Eye (tissue), 1 donor: ENCODE results near the gene ACTN1.

Experiments
- DNase-seq: peaks from one replicate; pipeline ENCODE4 v3.0.0-alpha.2; 2015

Gene ACTN1

DNA sequence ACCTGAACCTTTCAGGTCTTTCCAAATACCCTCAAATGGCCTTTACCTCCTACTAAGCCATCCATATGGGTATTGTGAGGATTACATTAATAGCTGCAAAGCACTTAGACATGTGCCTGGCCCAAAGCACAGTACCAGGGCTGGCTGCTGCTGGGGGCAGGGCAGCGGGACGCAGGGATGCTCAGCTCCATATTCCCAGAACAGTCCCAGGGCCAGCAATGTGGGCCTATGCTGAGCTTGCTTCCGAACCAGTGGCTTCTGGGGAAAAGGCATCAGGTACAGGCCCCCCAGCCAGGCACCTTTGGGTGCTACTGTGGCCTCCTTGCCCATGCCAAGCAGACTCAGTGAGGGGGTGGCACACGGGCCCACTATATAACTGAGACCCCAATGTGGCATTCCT is 10.4 kb downstream of the ACTN1 start:
- DNase-seq = no peak

- no peak for DNase-seq
Measured at GRCh38 chr14:68968051-68968450, 11.1 kb downstream of the ACTN1 start.

- DNase-seq = no peak
Measured at GRCh38 chr14:68967459-68967940, 11.6 kb downstream of the ACTN1 start.

- no peak for DNase-seq
Measured at GRCh38 chr14:68966872-68967301, 12.2 kb downstream of the ACTN1 start.

DNA sequence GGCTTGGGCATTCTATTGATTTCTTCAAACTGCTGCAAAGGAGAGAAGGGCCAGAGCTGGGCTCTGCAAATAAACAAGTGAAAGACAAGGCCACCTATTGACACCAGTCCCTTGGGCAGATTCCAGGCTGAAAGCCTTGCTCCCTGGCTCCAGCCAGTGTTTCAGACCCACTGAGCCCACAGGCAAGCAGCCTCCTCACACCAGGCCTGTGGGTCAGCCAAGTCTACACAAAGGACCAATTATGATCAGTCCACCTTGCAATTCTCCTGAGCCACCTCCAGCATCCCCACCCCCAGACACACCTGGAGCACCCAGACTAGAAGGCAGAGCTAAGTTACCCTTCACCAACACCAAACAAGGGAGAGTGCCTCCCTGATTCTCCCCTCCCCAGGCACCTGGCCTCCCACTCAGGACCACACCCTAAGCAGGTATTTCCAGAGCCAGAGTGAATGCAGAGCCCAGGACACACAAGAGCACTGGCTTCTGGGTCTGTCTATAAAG is 13.8 kb downstream of the ACTN1 start:
- no peak for DNase-seq

- peak; percentile 59 for DNase-seq
Measured at GRCh38 chr14:68964300-68965093, 14.6 kb downstream of the ACTN1 start.

DNA sequence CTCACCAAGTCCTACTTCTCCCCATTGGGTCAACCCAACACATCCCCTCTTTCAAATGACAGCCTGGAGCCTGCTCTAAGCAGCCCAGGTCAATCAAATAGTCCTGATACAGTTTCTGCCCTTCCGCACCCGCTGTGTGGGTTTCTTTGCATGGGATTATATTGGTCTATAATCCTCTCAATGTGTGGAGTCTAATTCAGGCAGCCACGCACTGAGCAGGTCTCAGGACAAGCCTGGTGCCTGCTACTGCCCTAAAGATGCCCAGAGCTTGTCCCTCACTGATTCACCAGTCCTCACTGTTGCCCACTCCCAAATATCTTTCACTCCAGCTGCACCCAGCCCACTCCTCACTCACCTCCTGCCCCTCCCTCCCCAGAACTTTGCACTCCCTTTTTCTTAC is 16.4 kb downstream of the ACTN1 start:
- DNase-seq = no peak

GRCh38 chr14:68961781-68962584 is 17.1 kb downstream of the ACTN1 start:
- DNase-seq = peak; percentile 45

DNA sequence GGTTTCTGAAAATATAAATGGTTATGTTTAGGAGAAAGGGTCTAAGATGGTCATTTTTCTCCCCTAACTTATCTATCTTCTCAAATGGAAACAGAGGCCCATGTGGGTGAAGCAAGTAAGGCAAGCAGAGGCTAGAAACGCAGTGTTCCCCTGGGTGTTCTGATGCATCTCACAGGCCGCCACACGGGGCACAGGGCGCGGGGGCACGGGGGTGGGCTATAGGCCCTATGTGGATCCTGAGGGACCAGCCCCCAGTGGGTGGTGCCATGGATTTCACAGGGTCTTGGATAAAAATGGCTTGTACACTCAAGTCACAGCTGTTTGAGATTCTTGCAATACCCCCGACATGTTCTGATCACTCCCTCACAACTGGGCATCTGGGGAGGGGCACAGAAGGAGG is 17.7 kb downstream of the ACTN1 start:
- DNase-seq = no peak

DNA sequence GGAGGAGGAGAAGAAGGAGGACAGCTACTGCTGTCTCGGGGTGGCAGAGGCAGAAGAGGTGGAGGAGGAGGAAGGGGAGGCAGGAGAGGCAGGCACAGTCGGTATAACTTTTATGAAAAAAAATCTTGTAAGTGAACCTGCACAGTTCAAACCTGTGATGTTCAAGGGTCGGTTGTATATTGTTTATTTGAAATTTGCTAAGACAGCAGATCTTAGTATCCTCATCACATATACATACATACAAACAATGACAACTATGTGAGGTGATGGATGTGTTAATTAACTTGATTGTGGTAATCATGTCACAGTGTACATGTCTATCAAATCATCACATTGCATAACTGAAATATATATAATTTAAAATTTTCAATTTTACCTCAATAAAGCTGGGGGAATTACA is 19.0 kb downstream of the ACTN1 start:
- DNase-seq = no peak

GRCh38 chr14:68959035-68959434 is 20.1 kb downstream of the ACTN1 start:
- no peak for DNase-seq

DNA sequence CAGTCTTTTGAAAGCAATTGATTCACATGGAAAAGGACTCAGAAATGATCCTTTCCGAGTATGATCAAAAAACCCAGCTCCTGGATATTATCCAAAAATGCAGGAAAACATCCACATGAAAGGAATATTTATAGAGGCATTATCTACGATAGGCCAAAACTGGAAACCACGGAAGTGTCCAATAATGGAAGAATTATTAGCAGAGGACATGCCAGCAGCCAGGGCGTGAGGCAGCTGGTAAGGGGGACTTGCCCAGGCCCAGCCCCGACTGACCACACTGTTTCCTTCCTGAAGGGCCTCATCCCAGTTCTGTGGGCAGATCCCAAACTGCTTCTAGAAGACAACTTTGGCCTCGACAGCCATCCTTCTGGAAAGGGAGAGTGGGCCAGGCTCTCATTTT is 20.5 kb downstream of the ACTN1 start:
- DNase-seq = no peak

DNA sequence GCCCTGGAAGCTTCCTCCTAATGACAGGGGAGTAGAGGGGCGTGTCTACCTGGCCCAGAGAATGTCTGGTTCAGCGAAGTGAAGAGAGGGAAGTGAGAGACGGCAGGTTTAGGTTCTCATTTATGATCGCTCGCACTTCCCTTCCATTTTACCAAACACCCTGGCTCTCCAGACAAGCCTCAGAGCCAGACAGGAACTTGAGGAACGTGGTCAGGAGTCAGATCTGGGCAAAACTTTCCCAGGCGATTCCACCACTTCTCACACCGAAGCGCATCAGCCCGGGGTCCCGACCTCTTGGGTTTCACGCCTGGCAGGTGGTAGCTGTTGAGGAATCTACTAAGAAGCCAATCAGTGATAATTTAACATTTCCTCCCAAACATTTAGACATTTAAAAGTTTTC is 21.3 kb downstream of the ACTN1 start:
- DNase-seq = no peak

DNA sequence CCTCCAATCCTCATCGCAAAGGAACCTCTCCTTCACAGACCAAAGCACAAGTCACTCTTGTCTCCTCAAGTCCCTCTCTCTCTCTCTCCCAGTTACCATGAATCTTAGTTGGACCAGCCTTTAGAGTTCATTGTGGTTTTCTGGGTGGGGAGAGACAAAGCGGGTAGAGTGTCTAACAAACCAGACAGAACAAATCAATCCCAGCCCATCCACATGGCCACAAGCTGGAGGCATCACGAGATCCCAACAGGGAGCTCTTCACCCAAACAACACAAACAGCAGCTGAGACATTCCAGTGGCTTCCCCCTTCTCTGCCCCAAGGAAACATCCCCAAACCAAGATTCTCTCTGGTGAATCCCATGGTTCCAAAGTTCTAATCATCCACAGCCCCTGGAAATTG is 22.4 kb downstream of the ACTN1 start:
- DNase-seq = no peak

DNA sequence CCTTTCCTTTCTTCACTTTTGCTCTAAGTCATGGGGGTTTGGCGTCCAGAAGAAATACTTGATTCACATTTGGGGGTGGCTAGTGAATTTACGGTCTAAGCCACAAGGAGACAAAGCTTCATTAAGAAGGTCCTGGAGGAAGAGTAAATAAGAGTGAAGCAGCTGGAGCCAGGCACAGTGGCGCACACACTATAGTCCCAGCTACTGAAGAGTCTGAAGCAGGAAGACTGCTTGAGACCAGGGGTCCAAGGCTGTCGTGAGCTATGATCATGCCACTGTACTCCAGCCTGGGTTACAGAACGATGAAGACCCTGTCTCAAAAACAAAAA is 23.3 kb downstream of the ACTN1 start:
- DNase-seq = no peak

DNA sequence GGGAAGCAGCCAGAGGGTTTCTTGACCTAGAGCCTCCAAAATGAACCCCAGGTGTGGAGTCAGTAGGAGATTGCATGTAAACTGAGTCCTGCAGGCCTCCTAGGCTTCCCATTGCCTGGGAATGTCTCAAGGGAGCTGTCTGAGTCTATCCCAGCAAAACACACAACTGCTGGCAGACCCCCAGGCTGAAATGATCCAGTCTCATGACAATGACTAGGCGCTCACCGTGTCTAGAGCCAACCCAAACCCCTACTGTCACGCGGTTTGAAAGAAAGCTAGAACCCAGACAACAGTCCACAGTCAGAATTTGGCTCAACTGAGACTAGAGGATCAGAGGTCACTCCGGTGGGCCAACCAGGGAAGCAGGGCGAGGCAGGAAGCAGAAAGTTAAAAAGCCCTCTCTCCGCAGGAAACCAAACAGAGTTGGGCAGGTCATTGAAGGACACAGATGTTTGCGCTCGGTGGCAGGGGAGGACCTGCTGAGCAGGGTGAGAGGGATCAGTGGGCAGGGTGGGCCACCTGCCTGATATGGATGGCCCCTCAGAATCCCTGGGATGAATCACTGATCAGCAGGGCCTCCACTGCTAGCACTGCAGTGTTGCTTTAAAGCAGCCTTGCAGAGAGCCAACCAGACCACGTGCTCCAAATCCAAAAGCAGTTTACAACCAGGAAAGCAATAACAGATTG is 23.8 kb downstream of the ACTN1 start:
- DNase-seq = peak; percentile 14

DNA sequence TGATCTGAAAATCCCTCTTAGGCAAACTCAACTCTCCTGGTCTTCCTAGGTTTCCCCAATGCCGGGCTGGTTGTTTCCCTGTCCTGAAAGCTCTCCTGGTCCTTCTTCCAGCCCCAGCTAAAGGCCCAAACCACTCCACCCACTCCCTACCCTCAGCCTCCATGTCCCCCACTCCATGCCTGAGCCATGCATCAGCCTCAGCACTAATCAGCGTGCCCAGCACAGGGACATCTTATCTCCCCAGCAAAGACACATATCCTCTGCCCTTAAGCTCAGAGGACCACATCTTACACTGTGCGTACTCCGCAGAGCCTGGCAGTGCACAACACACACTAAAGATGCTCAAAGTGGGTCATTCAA is 25.9 kb downstream of the ACTN1 start:
- no peak for DNase-seq

GRCh38 chr14:68952531-68953195 is 26.4 kb downstream of the ACTN1 start:
- DNase-seq = peak; percentile 80

DNA sequence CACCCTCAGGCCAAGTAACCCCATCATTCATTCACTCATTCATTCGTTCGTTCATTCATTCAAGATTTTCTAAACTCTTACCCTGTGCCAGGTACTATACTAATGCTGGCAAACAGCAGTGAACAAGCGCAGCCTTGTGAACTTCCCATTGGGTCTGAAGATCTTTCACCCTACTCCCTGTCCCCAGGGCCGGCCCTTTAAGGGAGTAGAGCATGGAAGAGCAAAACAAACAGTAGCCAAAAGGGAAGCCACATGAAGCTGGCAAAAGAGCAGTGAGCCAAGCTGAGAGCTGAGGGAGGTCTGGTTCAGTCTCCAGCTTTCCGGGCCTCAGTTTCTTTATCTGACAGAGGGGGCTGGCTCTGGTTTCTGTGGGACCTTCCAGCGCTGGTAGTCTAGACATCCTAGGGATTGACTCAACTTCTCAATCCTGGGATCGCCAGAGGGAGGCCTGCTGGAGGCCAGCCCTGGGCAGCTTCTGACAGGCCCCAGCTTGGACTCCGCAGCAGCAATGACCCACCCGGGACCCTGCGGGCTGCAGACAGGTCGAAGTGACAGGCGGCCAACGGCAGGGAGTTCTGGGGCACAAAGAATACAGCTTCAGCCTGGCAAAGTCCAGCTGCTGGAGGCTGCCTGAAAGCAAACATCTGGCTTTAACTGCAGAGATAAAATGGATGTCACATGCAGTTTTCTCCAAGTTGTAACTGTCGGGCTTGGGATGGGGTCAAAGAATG is 27.1 kb downstream of the ACTN1 start:
- DNase-seq = no peak

- DNase-seq = peak; percentile 25
Measured at GRCh38 chr14:68951035-68951797, 27.9 kb downstream of the ACTN1 start.

DNA sequence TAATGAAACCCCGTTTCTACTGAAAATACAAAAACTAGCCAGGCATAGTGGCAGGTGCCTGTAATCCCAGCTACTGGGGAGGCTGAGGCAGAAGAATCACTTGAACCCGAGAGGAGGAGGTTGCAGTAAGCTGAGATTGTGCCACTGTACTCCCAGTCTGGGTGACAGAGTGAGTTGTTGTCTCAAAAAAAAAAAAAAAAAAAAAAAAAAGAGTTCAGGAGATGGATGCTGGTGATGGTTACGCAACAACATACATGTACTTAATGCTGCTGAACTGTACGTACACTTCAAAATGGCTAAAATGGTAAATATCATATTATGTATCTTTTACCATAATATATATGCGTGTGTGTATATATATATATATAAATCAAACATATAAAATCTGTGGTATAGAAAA is 29.0 kb downstream of the ACTN1 start:
- DNase-seq = no peak

- no peak for DNase-seq
Measured at GRCh38 chr14:68949601-68949965, 29.5 kb downstream of the ACTN1 start.
